ENCODE results near the gene FAM25A. TPM values are rescaled to one million over a fixed set of nuclear protein-coding genes. Genes with fewer than 3 reads are reported as not detected.

The FAM25A gene
- total RNA-seq, 2 experiments from 2014 or later = not detected

DNA sequence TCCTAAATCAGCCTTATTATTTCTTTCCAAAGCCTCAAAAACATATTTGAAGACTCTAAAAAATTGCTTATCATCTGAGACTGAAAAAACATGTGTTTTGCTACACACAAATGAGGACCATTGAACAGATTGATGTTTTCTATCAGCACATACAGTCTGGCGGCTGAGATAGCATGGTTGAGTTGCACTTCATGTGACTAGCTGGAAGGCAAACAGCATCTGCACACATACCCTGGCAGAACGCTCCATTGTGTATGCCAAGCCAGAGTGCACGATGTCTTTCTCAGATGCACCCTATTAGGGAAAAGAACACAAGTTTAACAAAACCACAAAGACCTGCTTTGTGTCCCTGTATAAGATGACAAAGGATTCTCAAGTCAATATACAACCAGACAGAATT, 33.0 kb downstream of the FAM25A start:
- CTCF ChIA-PET = no interaction called here
- Mint-ChIP-seq H3K36me3 (ENCODE audit: low read depth) (peaks cover 31% of the 10 kb centered on the region), H3K9me3 (ENCODE audit: insufficient read depth) (no peaks in the 10 kb centered on the region), H3K27me3 (ENCODE audit: low read depth) (no peaks in the 10 kb centered on the region), H3K4me3 (no peak overlapping the region), H3K27ac (no peak overlapping the region), H3K4me1 (ENCODE audit: low read depth) (no peaks in the 10 kb centered on the region)
- POLR2A ChIA-PET = no interaction called here
- DNase-seq (no peak), ATAC-seq (no peak)

DNA sequence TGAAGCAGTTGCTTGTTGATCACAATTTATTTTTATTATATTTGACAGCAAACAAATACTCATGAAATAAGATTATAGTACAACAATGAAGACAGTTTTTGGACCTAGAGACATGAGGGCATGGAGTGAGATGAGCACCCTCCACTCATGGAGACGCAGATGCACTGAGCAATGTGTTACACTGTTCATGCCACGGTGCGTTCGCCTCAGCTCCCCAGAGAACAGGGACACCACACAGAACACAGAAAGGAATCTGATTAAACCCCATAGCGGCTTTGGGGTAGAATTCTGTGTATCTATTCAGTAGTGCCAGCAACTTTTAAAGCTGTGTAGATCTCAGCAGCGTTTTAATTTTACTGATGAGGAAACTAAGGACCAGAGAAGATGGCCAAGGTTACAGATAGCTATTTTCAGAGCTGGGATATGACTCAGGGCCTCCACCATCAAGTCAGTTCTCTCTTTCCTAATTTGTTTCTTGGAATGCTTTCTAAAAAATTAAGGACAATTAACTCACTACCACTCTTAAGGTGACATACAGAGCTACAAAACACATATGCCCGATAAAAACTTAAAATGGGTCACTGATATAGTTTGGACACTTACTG, 33.6 kb downstream of the FAM25A start:
- peaks cover 30% of the 10 kb centered on the region for H3K36me3 Mint-ChIP-seq (ENCODE audit: low read depth)
- no peak overlapping the region for H3K4me3 Mint-ChIP-seq
- no peaks in the 10 kb centered on the region for H3K9me3 Mint-ChIP-seq (ENCODE audit: insufficient read depth)
- DNase-seq (no peak), ATAC-seq (no peak)
- ChIA-PET CTCF (interaction anchor here (1.6 kb wide), 1 partner anchor 8 kb away, joined by 3 read pairs; no protein-coding TSS in a partner anchor), POLR2A (no interaction called here)
- no peaks in the 10 kb centered on the region for H3K4me1 Mint-ChIP-seq (ENCODE audit: low read depth)
- H3K27ac Mint-ChIP-seq = no peak overlapping the region
- no peaks in the 10 kb centered on the region for H3K27me3 Mint-ChIP-seq (ENCODE audit: low read depth)

GRCh38 chr10:87054373-87055295, 34.5 kb downstream of the FAM25A start:
- Mint-ChIP-seq H3K27me3 (ENCODE audit: low read depth) (no peaks in the 10 kb centered on the region), H3K4me1 (ENCODE audit: low read depth) (no peaks in the 10 kb centered on the region), H3K27ac (no peak overlapping the region), H3K4me3 (no peak overlapping the region), H3K9me3 (ENCODE audit: insufficient read depth) (no peaks in the 10 kb centered on the region), H3K36me3 (ENCODE audit: low read depth) (peaks cover 35% of the 10 kb centered on the region)
- DNase-seq = no peak
- ATAC-seq = no peak
- CTCF ChIA-PET = interaction anchor here (1.6 kb wide), 1 partner anchor 9 kb away, joined by 3 read pairs; no protein-coding TSS in a partner anchor
- POLR2A ChIA-PET = no interaction called here

- Mint-ChIP-seq H3K9me3 (ENCODE audit: insufficient read depth) (no peaks in the 10 kb centered on the region), H3K4me1 (ENCODE audit: low read depth) (no peaks in the 10 kb centered on the region), H3K27ac (no peak overlapping the region), H3K27me3 (ENCODE audit: low read depth) (no peaks in the 10 kb centered on the region), H3K4me3 (no peak overlapping the region), H3K36me3 (ENCODE audit: low read depth) (peaks cover 36% of the 10 kb centered on the region)
- no peak for ATAC-seq
- ChIA-PET POLR2A (no interaction called here), CTCF (no interaction called here)
- no peak for DNase-seq
These were observed 38.1 kb downstream of the FAM25A start for GRCh38 chr10:87058171-87058570.

- Mint-ChIP-seq H3K27me3 (ENCODE audit: low read depth) (no peaks in the 10 kb centered on the region), H3K27ac (no peak overlapping the region), H3K4me1 (ENCODE audit: low read depth) (no peaks in the 10 kb centered on the region), H3K36me3 (ENCODE audit: low read depth) (peaks cover 45% of the 10 kb centered on the region), H3K4me3 (no peak overlapping the region), H3K9me3 (ENCODE audit: insufficient read depth) (no peaks in the 10 kb centered on the region)
- DNase-seq = no peak
- ChIA-PET POLR2A (no interaction called here), CTCF (no interaction called here)
- ATAC-seq = no peak
These were observed 39.3 kb downstream of the FAM25A start for GRCh38 chr10:87059401-87059800.

- Mint-ChIP-seq H3K9me3 (ENCODE audit: insufficient read depth) (no peaks in the 10 kb centered on the region), H3K36me3 (ENCODE audit: low read depth) (peaks cover 48% of the 10 kb centered on the region), H3K4me3 (no peak overlapping the region), H3K27me3 (ENCODE audit: low read depth) (no peaks in the 10 kb centered on the region), H3K27ac (no peak overlapping the region), H3K4me1 (ENCODE audit: low read depth) (no peaks in the 10 kb centered on the region)
- ATAC-seq (no peak), DNase-seq (no peak)
- ChIA-PET CTCF (no interaction called here), POLR2A (no interaction called here)
These were observed 40.3 kb downstream of the FAM25A start for GRCh38 chr10:87060280-87060928.

DNA sequence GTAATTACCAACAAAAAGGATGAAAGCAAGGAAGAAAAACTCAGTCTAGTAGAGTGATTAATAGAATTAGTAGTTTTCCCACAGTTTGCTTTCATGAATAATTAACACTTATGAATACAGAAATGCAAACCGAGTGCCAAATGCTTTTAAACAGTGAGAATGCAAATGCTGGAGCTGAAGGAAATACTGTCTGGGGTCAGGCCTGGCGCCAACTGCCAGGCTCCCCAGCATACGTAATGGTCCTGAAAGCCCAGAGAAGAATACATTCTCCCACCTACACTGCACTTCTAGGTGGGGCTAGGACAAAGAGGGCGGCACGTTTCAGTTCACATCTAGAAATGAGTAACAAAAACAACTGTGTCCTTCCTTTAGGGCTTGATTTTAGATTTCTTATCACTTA, 44.6 kb downstream of the FAM25A start:
- Mint-ChIP-seq H3K36me3 (ENCODE audit: low read depth) (peaks cover 56% of the 10 kb centered on the region), H3K4me1 (ENCODE audit: low read depth) (no peaks in the 10 kb centered on the region), H3K27ac (no peak overlapping the region), H3K27me3 (ENCODE audit: low read depth) (no peaks in the 10 kb centered on the region), H3K9me3 (ENCODE audit: insufficient read depth) (no peaks in the 10 kb centered on the region), H3K4me3 (no peak overlapping the region)
- ChIA-PET CTCF (interaction anchor here (0.5 kb wide), 1 partner anchor 596 kb away, joined by 3 read pairs; no protein-coding TSS in a partner anchor), POLR2A (interaction anchor here (0.6 kb wide), 1 partner anchor 32 kb away, joined by 4 read pairs; no protein-coding TSS in a partner anchor)
- ATAC-seq (no peak), DNase-seq (no peak)

- no peak overlapping the region for H3K4me3 Mint-ChIP-seq
- peaks cover 53% of the 10 kb centered on the region for H3K36me3 Mint-ChIP-seq (ENCODE audit: low read depth)
- ChIA-PET POLR2A (no interaction called here), CTCF (no interaction called here)
- H3K4me1 Mint-ChIP-seq (ENCODE audit: low read depth) = no peaks in the 10 kb centered on the region
- ATAC-seq = no peak
- no peaks in the 10 kb centered on the region for H3K27me3 Mint-ChIP-seq (ENCODE audit: low read depth)
- no peak for DNase-seq
- no peaks in the 10 kb centered on the region for H3K9me3 Mint-ChIP-seq (ENCODE audit: insufficient read depth)
- peak overlapping the region; percentile 37 for H3K27ac Mint-ChIP-seq
These were observed 46.1 kb downstream of the FAM25A start for GRCh38 chr10:87066178-87066577.

- Mint-ChIP-seq H3K4me3 (no peak overlapping the region), H3K36me3 (ENCODE audit: low read depth) (peaks cover 57% of the 10 kb centered on the region)
- POLR2A ChIA-PET = no interaction called here
These were observed 46.8 kb downstream of the FAM25A start for GRCh38 chr10:87066865-87067264.

DNA sequence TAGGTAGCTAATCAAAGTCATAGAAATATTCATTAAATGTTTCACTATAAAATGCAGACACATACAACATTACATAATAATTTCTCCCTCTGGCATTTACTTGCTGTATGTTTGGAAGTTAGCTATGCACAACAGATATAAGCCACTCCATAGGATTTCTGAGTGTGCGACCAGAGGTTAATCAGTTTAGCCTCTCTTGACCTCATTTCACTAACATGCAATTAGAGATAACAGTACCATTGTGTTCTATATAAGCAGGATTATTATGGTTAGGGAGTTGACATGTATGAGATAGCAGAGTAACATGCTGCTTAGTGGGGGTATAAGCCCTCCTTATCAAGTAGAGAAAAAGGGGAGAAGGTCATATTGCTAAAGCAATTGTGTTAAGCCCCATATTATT, 48.2 kb downstream of the FAM25A start:
- POLR2A ChIA-PET = no interaction called here
- peaks cover 62% of the 10 kb centered on the region for H3K36me3 Mint-ChIP-seq (ENCODE audit: low read depth)
- ATAC-seq = no peak

More at GRCh38 chr10:87066865-87067264, 46.8 kb downstream of the FAM25A start:
- ATAC-seq (no peak), DNase-seq (no peak)
- Mint-ChIP-seq H3K9me3 (ENCODE audit: insufficient read depth) (no peaks in the 10 kb centered on the region), H3K27me3 (ENCODE audit: low read depth) (no peaks in the 10 kb centered on the region), H3K27ac (peak overlapping the region; percentile 17), H3K4me1 (ENCODE audit: low read depth) (no peaks in the 10 kb centered on the region)
- CTCF ChIA-PET = no interaction called here

GRCh38 chr10:87072449-87072848, 52.4 kb downstream of the FAM25A start:
- DNase-seq (no peak), ATAC-seq (no peak)
- ChIA-PET CTCF (no interaction called here), POLR2A (no interaction called here)
- Mint-ChIP-seq H3K36me3 (ENCODE audit: low read depth) (peaks cover 37% of the 10 kb centered on the region), H3K27me3 (ENCODE audit: low read depth) (no peaks in the 10 kb centered on the region), H3K4me1 (ENCODE audit: low read depth) (no peaks in the 10 kb centered on the region), H3K9me3 (ENCODE audit: insufficient read depth) (no peaks in the 10 kb centered on the region), H3K4me3 (no peak overlapping the region), H3K27ac (no peak overlapping the region)

More for the DNA sequence above, 48.2 kb downstream of the FAM25A start:
- no peak overlapping the region for H3K27ac Mint-ChIP-seq
- no peaks in the 10 kb centered on the region for H3K27me3 Mint-ChIP-seq (ENCODE audit: low read depth)
- H3K9me3 Mint-ChIP-seq (ENCODE audit: insufficient read depth) = no peaks in the 10 kb centered on the region
- H3K4me3 Mint-ChIP-seq = no peak overlapping the region
- DNase-seq = no peak
- CTCF ChIA-PET = no interaction called here
- H3K4me1 Mint-ChIP-seq (ENCODE audit: low read depth) = no peaks in the 10 kb centered on the region

All from activated CD8-positive, alpha-beta T cell treated with anti-CD3 and anti-CD28 coated beads, Interleukin-2, amount 10 ng/mL, durations not matched to agents 7 days and 5 days (primary cell).